ENCODE data around the gene RLF.

Gene RLF

DNA sequence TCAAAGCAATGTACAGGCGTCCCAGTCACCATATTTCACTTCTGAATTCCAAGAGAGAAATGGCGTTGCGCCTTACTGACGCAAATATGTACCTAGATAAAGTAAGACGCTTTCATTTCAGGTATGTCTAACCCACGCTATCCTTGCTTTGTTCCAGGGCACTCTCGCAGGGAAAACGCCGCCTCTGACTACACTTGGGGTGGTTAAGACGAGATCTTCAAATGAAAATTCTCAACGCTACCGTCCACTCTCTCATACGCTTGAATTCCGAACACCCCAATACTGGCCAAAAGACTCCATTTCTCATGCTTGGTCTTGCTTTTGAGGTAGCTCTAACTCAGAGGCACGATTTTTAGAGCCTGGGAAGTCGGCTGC is 96.1 kb downstream of the RLF start:
- no peak for DNase-seq (ENCODE audit: low read depth in 2 of 2)
- TF ChIP-seq, protein P1, sequence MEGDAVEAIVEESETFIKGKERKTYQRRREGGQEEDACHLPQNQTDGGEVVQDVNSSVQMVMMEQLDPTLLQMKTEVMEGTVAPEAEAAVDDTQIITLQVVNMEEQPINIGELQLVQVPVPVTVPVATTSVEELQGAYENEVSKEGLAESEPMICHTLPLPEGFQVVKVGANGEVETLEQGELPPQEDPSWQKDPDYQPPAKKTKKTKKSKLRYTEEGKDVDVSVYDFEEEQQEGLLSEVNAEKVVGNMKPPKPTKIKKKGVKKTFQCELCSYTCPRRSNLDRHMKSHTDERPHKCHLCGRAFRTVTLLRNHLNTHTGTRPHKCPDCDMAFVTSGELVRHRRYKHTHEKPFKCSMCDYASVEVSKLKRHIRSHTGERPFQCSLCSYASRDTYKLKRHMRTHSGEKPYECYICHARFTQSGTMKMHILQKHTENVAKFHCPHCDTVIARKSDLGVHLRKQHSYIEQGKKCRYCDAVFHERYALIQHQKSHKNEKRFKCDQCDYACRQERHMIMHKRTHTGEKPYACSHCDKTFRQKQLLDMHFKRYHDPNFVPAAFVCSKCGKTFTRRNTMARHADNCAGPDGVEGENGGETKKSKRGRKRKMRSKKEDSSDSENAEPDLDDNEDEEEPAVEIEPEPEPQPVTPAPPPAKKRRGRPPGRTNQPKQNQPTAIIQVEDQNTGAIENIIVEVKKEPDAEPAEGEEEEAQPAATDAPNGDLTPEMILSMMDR (IDR thresholded peaks at IDR 0.05; ENCODE audit: low read depth, low read length): no peak
- H3K4me3 ChIP-seq (replicated peaks in 1 of 2; ENCODE audit: low read depth in 2 of 2, low read length in 2 of 2): peak overlapping the region; percentile 92 to 99

DNA sequence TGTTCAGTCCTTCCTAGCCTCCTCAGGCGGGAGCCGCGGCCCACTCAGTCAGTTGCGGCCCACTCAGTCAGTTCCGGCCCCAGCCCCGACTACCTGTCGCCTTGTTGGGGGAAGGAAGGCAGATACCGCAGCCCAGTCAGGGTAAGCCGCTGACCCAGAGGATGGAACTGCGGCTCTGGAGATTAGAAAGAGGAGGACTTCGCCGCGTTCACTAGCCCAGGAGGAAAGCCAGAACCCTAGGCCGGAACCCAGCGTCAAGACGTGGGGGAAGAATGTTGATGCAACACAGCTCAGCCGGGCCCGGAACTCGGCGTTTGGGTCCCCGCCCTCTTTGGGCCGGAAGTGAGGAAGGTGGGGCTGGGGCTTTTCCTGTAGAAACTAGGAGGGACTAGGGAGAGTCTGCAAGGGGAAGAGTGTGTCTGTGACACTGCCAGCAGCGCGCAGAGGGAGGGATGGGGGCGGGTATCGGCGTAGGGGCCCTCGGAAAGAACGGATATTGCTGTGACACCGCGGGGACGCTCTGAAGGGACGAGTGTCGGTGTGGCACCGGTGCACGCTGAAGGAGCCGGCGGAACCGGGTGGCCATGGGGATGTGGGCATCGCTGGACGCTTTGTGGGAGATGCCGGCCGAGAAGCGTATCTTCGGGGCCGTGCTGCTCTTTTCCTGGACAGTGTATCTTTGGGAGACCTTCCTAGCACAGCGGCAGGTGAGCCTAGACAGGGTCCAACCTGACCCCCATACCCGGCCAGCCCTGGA is 96.7 kb downstream of the RLF start, which contains the start of gene ZMPSTE24:
Gene ZMPSTE24, plus strand, starts transcription at position 549 of the 757 bp plus-strand sequence. Its CDS starts 36 bp downstream, at position 585.
- peak; percentile 99 for DNase-seq (ENCODE audit: low read depth in 2 of 2)

DNA sequence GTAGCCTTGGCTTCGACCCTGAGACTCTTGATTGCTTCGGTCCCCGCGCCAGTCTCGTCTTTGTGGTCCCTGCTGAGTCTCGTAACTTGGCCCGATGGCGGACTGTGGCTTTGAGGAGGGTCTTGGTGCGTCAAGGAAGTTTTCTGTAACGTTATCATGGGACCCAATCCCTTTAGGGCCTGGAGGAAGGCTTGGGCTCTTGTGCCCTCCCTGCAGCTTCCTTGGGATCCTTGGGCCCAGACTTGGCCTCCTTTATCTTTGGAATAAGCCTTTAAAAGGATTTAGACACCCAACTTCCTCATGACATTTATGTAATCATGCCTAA is 97.2 kb downstream of the RLF start:
- TF ChIP-seq, protein P1 (IDR thresholded peaks at IDR 0.05; ENCODE audit: low read depth, low read length): no peak
- DNase-seq (ENCODE audit: low read depth in 2 of 2): no peak

More for the DNA sequence above, 96.7 kb downstream of the RLF start, which contains the start of gene ZMPSTE24:
- TF ChIP-seq, protein P1 (IDR thresholded peaks at IDR 0.05; ENCODE audit: low read depth, low read length): no peak
- peak within 1 kb of the TSS; percentile 92 to 99 for H3K4me3 ChIP-seq (replicated peaks in 1 of 2; ENCODE audit: low read depth in 2 of 2, low read length in 2 of 2)

DNA sequence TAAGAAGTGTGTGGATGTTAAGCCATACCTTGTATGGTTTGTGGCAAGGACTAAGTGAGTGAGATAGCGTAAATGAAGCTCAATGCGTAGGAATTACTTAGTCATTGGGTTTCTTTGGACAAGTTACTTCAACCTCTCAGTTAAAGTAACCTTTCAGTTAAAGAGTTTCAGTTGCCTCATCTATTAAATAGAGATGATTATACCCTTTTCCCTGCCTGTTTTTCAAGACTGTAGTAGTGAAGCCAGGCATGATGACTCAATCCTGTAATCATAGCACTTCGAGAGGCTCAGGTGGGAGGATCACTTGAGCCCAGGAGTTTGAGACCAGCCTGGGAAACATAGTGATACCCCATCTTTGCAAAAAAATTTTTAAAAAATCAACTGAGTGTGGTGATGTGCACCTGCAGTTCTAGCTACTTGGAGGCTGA is 103.2 kb downstream of the RLF start:
- TF ChIP-seq, protein P1 (IDR thresholded peaks at IDR 0.05; ENCODE audit: low read depth, low read length): no peak
- no peak for DNase-seq (ENCODE audit: low read depth in 2 of 2)
- no peak overlapping the region for H3K4me3 ChIP-seq (replicated peaks in 1 of 2; ENCODE audit: low read depth in 2 of 2, low read length in 2 of 2)

More for the DNA sequence above, 97.2 kb downstream of the RLF start:
- H3K4me3 ChIP-seq (replicated peaks in 1 of 2; ENCODE audit: low read depth in 2 of 2, low read length in 2 of 2): peak overlapping the region; percentile 92 to 99

DNA sequence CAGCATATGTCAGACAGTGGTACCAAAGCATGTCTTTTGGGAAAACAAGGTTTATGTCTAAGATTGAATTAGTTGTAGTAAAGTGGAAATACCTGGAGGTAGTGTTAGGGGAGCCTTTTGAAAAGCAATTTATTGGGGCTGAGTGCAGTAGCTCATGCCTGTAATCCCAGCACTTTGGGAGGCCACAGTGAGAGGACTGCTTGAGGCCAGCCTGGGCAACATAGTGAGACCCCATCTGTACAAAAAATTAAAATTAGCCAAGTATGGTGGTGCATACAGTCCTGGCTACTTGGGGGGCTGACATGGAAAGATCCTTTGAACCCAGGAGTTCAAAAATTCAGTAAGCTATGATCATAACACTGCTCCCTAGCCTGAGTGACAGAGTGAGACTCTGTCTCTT is 104.1 kb downstream of the RLF start:
- H3K4me3 ChIP-seq (replicated peaks in 1 of 2; ENCODE audit: low read depth in 2 of 2, low read length in 2 of 2): no peak overlapping the region
- TF ChIP-seq, protein P1 (IDR thresholded peaks at IDR 0.05; ENCODE audit: low read depth, low read length): no peak
- no peak for DNase-seq (ENCODE audit: low read depth in 2 of 2)

DNA sequence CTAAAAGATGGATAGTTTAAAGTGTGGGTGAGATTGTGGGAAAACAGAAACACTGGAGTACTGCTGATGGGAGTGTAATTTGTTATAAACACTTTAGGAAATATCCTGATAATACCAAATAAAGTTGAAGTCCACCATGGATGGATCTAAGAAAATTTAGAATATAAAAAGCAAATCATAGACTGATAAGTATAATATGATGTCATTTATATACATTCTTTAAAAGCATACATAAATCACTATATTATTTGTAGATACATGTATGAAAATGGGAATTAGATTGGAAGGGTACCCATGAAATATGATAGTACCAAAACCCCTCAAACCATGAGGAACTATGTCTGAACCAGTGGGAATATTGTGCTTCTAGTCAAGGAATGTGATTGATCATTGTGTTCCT is 104.7 kb downstream of the RLF start:
- no peak for DNase-seq (ENCODE audit: low read depth in 2 of 2)
- TF ChIP-seq, protein P1 (IDR thresholded peaks at IDR 0.05; ENCODE audit: low read depth, low read length): no peak
- H3K4me3 ChIP-seq (replicated peaks in 1 of 2; ENCODE audit: low read depth in 2 of 2, low read length in 2 of 2): no peak overlapping the region
